GM23338 (cell line): ENCODE results near the gene WDR87. TPM values are rescaled to one million over a fixed set of nuclear protein-coding genes. Genes with fewer than 3 reads are reported as not detected.

Experiments used
- ATAC-seq: fragments of 200-7000 bp; cut with Tn5 transposase; 3 replicates; pipeline ENCODE4 v1.9.1; 2020
- DNase-seq: peaks from one replicate; pipeline ENCODE4 v3.0.0-alpha.2; 2015; ENCODE audit warnings: low spot score
- H2AFZ ChIP-seq: fragments of 200-600 bp; sonication (generic); 2 replicates; pipeline ENCODE4 v1.8.0; 2016; ENCODE audit warnings: antibody characterized with exemption, mild to moderate bottlenecking, moderate library complexity
- H3F3A ChIP-seq: fragments of 200-600 bp; sonication (generic); replicated peaks from 2 replicates; pipeline ENCODE4 v1.8.0; 2017; ENCODE audit warnings: antibody characterized with exemption, mixed run types, low read depth
- H3K27ac ChIP-seq: fragments of 200-600 bp; sonication (generic); 2 replicates; pipeline ENCODE4 v1.6.1; 2016; ENCODE audit warnings: low read depth
- H3K27me3 ChIP-seq: fragments of 200-600 bp; sonication (generic); 2 replicates; pipeline ENCODE4 v1.8.0; 2016; ENCODE audit warnings: mild to moderate bottlenecking, mixed run types, moderate library complexity; ENCODE audit not compliant: insufficient read depth
- H3K36me3 ChIP-seq: fragments of 200-600 bp; sonication (generic); 2 replicates; pipeline ENCODE4 v1.8.0; 2016; ENCODE audit warnings: mild to moderate bottlenecking; ENCODE audit not compliant: insufficient read depth
- H3K4me1 ChIP-seq: fragments of 200-600 bp; sonication (generic); 2 replicates; pipeline ENCODE4 v1.8.0; 2016; ENCODE audit warnings: mild to moderate bottlenecking, moderate library complexity; ENCODE audit not compliant: insufficient read depth
- H3K4me2 ChIP-seq: fragments of 200-600 bp; sonication (generic); 2 replicates; pipeline ENCODE4 v1.7.1; 2017; ENCODE audit warnings: mixed run types
- H3K4me3 ChIP-seq: fragments of 200-600 bp; sonication (generic); 2 replicates; pipeline ENCODE4 v1.6.1; 2016; ENCODE audit warnings: mixed run types
- H3K79me2 ChIP-seq: fragments of 200-600 bp; sonication (generic); replicated peaks from 2 replicates; pipeline ENCODE4 v1.8.0; 2017; ENCODE audit warnings: mild to moderate bottlenecking; ENCODE audit not compliant: insufficient read depth
- H3K9me2 ChIP-seq: fragments of 200-600 bp; sonication (generic); 2 replicates; pipeline ENCODE4 v1.8.0; 2017; ENCODE audit not compliant: insufficient read depth
- H4K20me1 ChIP-seq: fragments of 200-600 bp; sonication (generic); replicated peaks from 2 replicates; pipeline ENCODE4 v1.8.0; 2017; ENCODE audit warnings: mild to moderate bottlenecking; ENCODE audit not compliant: insufficient read depth
- H3K27ac Mint-ChIP-seq: 2 replicates; pipeline ENCODE4 v1.8.0; 2020; ENCODE audit warnings: inconsistent platforms, mild to moderate bottlenecking, moderate library complexity, mixed read lengths
- H3K27me3 Mint-ChIP-seq: 3 replicates; pipeline ENCODE4 v1.8.0; 2022; ENCODE audit warnings: low read depth, mild to moderate bottlenecking, moderate library complexity, mixed read lengths, inconsistent platforms; ENCODE audit not compliant: insufficient read depth, poor library complexity
- H3K36me3 Mint-ChIP-seq: 3 replicates; pipeline ENCODE4 v1.8.0; 2021; ENCODE audit warnings: low read depth, mild to moderate bottlenecking, inconsistent platforms, moderate library complexity, mixed read lengths
- H3K4me1 Mint-ChIP-seq: 3 replicates; pipeline ENCODE4 v1.8.0; 2020; ENCODE audit warnings: mild to moderate bottlenecking, inconsistent platforms, mixed read lengths
- H3K4me3 Mint-ChIP-seq: 3 replicates; pipeline ENCODE4 v1.8.0; 2021; ENCODE audit warnings: moderate library complexity, mild to moderate bottlenecking, inconsistent platforms, mixed read lengths
- H3K9me3 Mint-ChIP-seq: 3 replicates; pipeline ENCODE4 v1.8.0; 2020; ENCODE audit warnings: moderate library complexity, mild to moderate bottlenecking, inconsistent platforms, mixed read lengths
- CREB1 ChIP-seq: fragments of 250-450 bp; sonication (Bioruptor Pico); IDR thresholded peaks from 2 replicates; pipeline ENCODE4 v1.5.0; 2020; ENCODE audit warnings: low read depth, mild to moderate bottlenecking, moderate library complexity
- EZH2 ChIP-seq: fragments of 200-600 bp; sonication (generic); IDR thresholded peaks from one replicate; pipeline ENCODE4 v1.8.0; 2017; ENCODE audit warnings: antibody characterized with exemption, mild to moderate bottlenecking, low read depth; ENCODE audit not compliant: unreplicated experiment
- EZH2phosphoT487 ChIP-seq: fragments of 200-600 bp; sonication (generic); IDR thresholded peaks from one replicate; pipeline ENCODE4 v1.8.1; 2018; ENCODE audit warnings: antibody characterized with exemption; ENCODE audit not compliant: unreplicated experiment
- JUNB ChIP-seq: IDR thresholded peaks from one replicate; pipeline ENCODE4 v1.6.1; 2016; ENCODE audit warnings: antibody characterized with exemption; ENCODE audit not compliant: unreplicated experiment
- NANOG ChIP-seq: IDR thresholded peaks from 2 replicates; pipeline ENCODE4 v1.6.1; 2016; ENCODE audit warnings: antibody characterized with exemption, borderline replicate concordance
- STAT1 ChIP-seq: IDR thresholded peaks from one replicate; pipeline ENCODE4 v1.6.1; 2016; ENCODE audit warnings: antibody characterized with exemption; ENCODE audit not compliant: unreplicated experiment
- ZNF114 ChIP-seq: fragments of 250-450 bp; sonication (Bioruptor Pico); IDR thresholded peaks from 2 replicates; pipeline ENCODE4 v1.5.0; 2020; ENCODE audit warnings: mild to moderate bottlenecking, moderate library complexity
- ZNF331 ChIP-seq: fragments of 250-450 bp; sonication (Bioruptor Pico); IDR thresholded peaks from 2 replicates; pipeline ENCODE4 v1.5.0; 2020; ENCODE audit warnings: low read depth, mild to moderate bottlenecking, moderate library complexity
- ZNF462 ChIP-seq: fragments of 250-450 bp; sonication (Bioruptor Pico); IDR thresholded peaks from 2 replicates; pipeline ENCODE4 v1.5.0; 2020; ENCODE audit warnings: mild to moderate bottlenecking, moderate library complexity
- polyA plus RNA-seq: library from polyadenylated mRNA; unstranded; fragments of >200 nt; fragmentation: Nextera tagmentation; extraction: Ambion mirVana; gene quantifications from 2 replicates; pipeline ENCODE4 v1.2.1, GENCODE V29; 2016
- total RNA-seq: library from RNA; depleted of rRNA; stranded (reverse); fragments of >200 nt; shearing (Covaris generic); gene quantifications from 2 replicates; pipeline ENCODE4 v1.2.3, GENCODE V29; 2014
- TF ChIP-seq, protein P1 (sequence below): IDR thresholded peaks from 2 replicates; pipeline ENCODE4 v1.6.1; 2016; ENCODE audit warnings: antibody characterized with exemption
- TF ChIP-seq, protein P2 (sequence below), 2 experiments: fragments of 200-600 bp in 1 of 2; sonication (generic) in 1 of 2; conservative IDR thresholded peaks; 2 replicates each; pipeline versions ENCODE4 v1.5.1 to v1.6.1; 2016 to 2017; ENCODE audit warnings: antibody characterized with exemption in 2 of 2, low read depth in 2 of 2, mild to moderate bottlenecking in 2 of 2, moderate library complexity in 1 of 2
- TF ChIP-seq, protein P3 (sequence below): IDR thresholded peaks from one replicate; pipeline ENCODE4 v1.6.1; 2018; ENCODE audit warnings: antibody characterized with exemption; ENCODE audit not compliant: unreplicated experiment

WDR87 gene
- total and polyA plus RNA-seq, 2 experiments from 2014 or later = 0.02 TPM; not detected in 1

DNA sequence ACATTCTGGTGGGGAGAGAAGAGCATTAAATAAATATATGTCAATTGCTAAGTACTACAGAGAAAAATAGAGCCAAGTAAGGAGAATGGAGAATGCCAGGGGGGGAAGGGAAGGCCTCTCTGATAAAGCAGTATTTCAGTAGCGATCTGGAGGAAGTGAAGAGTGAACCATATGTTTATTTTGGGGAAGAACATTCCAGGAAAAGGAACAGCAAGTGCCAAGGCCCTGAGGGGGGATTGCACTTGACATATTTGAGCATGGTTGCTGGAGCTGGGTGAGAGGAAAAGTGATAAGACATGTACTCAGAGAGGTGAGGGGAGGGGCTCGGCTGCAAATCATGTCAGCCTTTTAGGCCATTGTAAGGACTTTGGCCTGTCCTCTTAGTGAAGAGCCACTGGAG, 30.4 kb downstream of the WDR87 start (continued):
- TF ChIP-seq, protein P1, sequence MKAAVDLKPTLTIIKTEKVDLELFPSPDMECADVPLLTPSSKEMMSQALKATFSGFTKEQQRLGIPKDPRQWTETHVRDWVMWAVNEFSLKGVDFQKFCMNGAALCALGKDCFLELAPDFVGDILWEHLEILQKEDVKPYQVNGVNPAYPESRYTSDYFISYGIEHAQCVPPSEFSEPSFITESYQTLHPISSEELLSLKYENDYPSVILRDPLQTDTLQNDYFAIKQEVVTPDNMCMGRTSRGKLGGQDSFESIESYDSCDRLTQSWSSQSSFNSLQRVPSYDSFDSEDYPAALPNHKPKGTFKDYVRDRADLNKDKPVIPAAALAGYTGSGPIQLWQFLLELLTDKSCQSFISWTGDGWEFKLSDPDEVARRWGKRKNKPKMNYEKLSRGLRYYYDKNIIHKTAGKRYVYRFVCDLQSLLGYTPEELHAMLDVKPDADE = no peak

DNA sequence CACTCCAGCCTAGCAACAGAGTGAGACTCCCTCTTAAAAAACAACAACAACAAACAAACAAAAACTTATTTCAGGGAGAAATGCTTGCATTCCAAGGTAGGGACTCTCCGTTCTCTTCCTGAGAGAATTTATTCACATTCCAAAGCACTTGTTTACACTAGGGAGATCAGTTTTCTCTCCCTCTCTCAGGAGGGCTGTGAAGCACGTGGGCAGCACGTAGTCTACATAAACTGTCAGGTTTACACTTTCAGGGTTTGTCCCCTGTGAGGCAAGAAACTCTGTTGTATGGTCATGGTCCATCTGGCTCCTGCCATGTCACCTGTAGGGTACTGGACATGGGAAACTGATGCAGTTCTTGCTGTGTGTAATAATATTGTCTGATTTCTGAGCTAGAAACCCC, 31.6 kb downstream of the WDR87 start:
- Mint-ChIP-seq H3K27me3 (peaks cover 2% of the 10 kb centered on the region), H3K4me1 (peaks cover 7% of the 10 kb centered on the region), H3K9me3 (peaks cover 38% of the 10 kb centered on the region), H3K27ac (peak overlapping the region; percentile 61; the same call in 1 of the 2 replicates), H3K36me3 (peaks cover 19% of the 10 kb centered on the region), H3K4me3 (no peak overlapping the region)
- Histone ChIP-seq H3K27ac (no peak overlapping the region), H3K4me3 (no peak overlapping the region), H3F3A (no peaks in the 10 kb centered on the region), H3K9me2 (no peaks in the 10 kb centered on the region), H4K20me1 (no peaks in the 10 kb centered on the region), H3K4me1 (no peaks in the 10 kb centered on the region; the same call in 1 of the 2 replicates), H3K27me3 (no peaks in the 10 kb centered on the region), H3K4me2 (no peak overlapping the region), H3K36me3 (no peaks in the 10 kb centered on the region; the same call in 1 of the 2 replicates), H2AFZ (no peak overlapping the region), H3K79me2 (no peaks in the 10 kb centered on the region)
- peak; percentile 81 for DNase-seq
- ATAC-seq = peak; percentile 58
- no peak for TF ChIP-seq EZH2phosphoT487
- no peak for TF ChIP-seq JUNB
- TF ChIP-seq ZNF462 (CRISPR knock-in tag) = no peak
- no peak for TF ChIP-seq ZNF114
- TF ChIP-seq, protein P2, sequence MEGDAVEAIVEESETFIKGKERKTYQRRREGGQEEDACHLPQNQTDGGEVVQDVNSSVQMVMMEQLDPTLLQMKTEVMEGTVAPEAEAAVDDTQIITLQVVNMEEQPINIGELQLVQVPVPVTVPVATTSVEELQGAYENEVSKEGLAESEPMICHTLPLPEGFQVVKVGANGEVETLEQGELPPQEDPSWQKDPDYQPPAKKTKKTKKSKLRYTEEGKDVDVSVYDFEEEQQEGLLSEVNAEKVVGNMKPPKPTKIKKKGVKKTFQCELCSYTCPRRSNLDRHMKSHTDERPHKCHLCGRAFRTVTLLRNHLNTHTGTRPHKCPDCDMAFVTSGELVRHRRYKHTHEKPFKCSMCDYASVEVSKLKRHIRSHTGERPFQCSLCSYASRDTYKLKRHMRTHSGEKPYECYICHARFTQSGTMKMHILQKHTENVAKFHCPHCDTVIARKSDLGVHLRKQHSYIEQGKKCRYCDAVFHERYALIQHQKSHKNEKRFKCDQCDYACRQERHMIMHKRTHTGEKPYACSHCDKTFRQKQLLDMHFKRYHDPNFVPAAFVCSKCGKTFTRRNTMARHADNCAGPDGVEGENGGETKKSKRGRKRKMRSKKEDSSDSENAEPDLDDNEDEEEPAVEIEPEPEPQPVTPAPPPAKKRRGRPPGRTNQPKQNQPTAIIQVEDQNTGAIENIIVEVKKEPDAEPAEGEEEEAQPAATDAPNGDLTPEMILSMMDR (conservative IDR thresholded peaks at IDR 0.05; ENCODE audit: low read depth in 2 of 2) = no peak
- no peak for TF ChIP-seq ZNF331 (CRISPR knock-in tag)
- TF ChIP-seq, protein P3, sequence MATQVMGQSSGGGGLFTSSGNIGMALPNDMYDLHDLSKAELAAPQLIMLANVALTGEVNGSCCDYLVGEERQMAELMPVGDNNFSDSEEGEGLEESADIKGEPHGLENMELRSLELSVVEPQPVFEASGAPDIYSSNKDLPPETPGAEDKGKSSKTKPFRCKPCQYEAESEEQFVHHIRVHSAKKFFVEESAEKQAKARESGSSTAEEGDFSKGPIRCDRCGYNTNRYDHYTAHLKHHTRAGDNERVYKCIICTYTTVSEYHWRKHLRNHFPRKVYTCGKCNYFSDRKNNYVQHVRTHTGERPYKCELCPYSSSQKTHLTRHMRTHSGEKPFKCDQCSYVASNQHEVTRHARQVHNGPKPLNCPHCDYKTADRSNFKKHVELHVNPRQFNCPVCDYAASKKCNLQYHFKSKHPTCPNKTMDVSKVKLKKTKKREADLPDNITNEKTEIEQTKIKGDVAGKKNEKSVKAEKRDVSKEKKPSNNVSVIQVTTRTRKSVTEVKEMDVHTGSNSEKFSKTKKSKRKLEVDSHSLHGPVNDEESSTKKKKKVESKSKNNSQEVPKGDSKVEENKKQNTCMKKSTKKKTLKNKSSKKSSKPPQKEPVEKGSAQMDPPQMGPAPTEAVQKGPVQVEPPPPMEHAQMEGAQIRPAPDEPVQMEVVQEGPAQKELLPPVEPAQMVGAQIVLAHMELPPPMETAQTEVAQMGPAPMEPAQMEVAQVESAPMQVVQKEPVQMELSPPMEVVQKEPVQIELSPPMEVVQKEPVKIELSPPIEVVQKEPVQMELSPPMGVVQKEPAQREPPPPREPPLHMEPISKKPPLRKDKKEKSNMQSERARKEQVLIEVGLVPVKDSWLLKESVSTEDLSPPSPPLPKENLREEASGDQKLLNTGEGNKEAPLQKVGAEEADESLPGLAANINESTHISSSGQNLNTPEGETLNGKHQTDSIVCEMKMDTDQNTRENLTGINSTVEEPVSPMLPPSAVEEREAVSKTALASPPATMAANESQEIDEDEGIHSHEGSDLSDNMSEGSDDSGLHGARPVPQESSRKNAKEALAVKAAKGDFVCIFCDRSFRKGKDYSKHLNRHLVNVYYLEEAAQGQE = no peak
- TF ChIP-seq, protein P1 = no peak
- no peak for TF ChIP-seq CREB1 (CRISPR knock-in tag)
- TF ChIP-seq STAT1 = no peak
- TF ChIP-seq EZH2 = no peak
- TF ChIP-seq NANOG = no peak
